ENCODE data around the gene AACS. TPM values are rescaled to one million over a fixed set of nuclear protein-coding genes. Genes with fewer than 3 reads are reported as not detected.
A peak's percentile ranks its signal among the peaks of the same experiment; 100 is the strongest.

The AACS gene
- total RNA-seq, 1 experiment from 2014 or later: 31.3 TPM

GRCh38 chr12:125032466-125033152, 32.6 kb upstream of the AACS start:
- Histone ChIP-seq H3K36me3 (ENCODE audit: control insufficient read depth, insufficient read depth, low read length) (no peaks in the 10 kb centered on the region), H3K27me3 (replicated peaks; ENCODE audit: control insufficient read depth, insufficient read depth, low read length) (no peaks in the 10 kb centered on the region), H3K4me3 (ENCODE audit: low read depth, low read length) (no peak overlapping the region), H3K4me1 (no peaks in the 10 kb centered on the region), H3K9me3 (no peaks in the 10 kb centered on the region)
- Mint-ChIP-seq H3K9me3 (ENCODE audit: unreplicated experiment) (no peaks in the 10 kb centered on the region), H3K27ac (ENCODE audit: unreplicated experiment) (no peak overlapping the region), H3K36me3 (ENCODE audit: insufficient read depth, unreplicated experiment) (no peaks in the 10 kb centered on the region), H3K27me3 (ENCODE audit: insufficient read depth, unreplicated experiment) (no peaks in the 10 kb centered on the region), H3K4me3 (ENCODE audit: unreplicated experiment) (no peak overlapping the region), H3K4me1 (ENCODE audit: low read depth, unreplicated experiment) (no peaks in the 10 kb centered on the region)
- no peak for DNase-seq
- POLR2A ChIA-PET: no interaction called here
- intact Hi-C loops (cut with micrococcal nuclease; ENCODE audit: unreplicated experiment): no loop called here
- CTCF ChIA-PET: no interaction called here
- no TSS peak for BruUV-seq (replicated peaks)
- no peak for TF ChIP-seq CTCF (IDR thresholded peaks at IDR 0.05; ENCODE audit: insufficient read depth in 1 of 2, low read depth in 1 of 2, low read length in 1 of 2, severe bottlenecking in 1 of 2, unreplicated experiment in 1 of 2)

GRCh38 chr12:125033288-125033687, 31.9 kb upstream of the AACS start:
- DNase-seq: no peak
- Mint-ChIP-seq H3K9me3 (ENCODE audit: unreplicated experiment) (no peaks in the 10 kb centered on the region), H3K27me3 (ENCODE audit: insufficient read depth, unreplicated experiment) (no peaks in the 10 kb centered on the region), H3K27ac (ENCODE audit: unreplicated experiment) (no peak overlapping the region), H3K4me1 (ENCODE audit: low read depth, unreplicated experiment) (no peaks in the 10 kb centered on the region), H3K36me3 (ENCODE audit: insufficient read depth, unreplicated experiment) (no peaks in the 10 kb centered on the region), H3K4me3 (ENCODE audit: unreplicated experiment) (no peak overlapping the region)
- no peaks in the 10 kb centered on the region for H3K36me3 ChIP-seq (ENCODE audit: control insufficient read depth, insufficient read depth, low read length)
- no peak overlapping the region for H3K4me3 ChIP-seq (ENCODE audit: low read depth, low read length)
- no TSS peak for BruUV-seq (replicated peaks)
- no peaks in the 10 kb centered on the region for H3K27me3 ChIP-seq (replicated peaks; ENCODE audit: control insufficient read depth, insufficient read depth, low read length)
- ChIA-PET POLR2A (no interaction called here), CTCF (no interaction called here)
- no peaks in the 10 kb centered on the region for H3K9me3 ChIP-seq
- TF ChIP-seq CTCF (IDR thresholded peaks at IDR 0.05; ENCODE audit: insufficient read depth in 1 of 2, low read depth in 1 of 2, low read length in 1 of 2, severe bottlenecking in 1 of 2, unreplicated experiment in 1 of 2): no peak
- H3K4me1 ChIP-seq: no peaks in the 10 kb centered on the region
- intact Hi-C loops (cut with micrococcal nuclease; ENCODE audit: unreplicated experiment): no loop called here

- Mint-ChIP-seq H3K36me3 (ENCODE audit: insufficient read depth, unreplicated experiment) (no peaks in the 10 kb centered on the region), H3K4me1 (ENCODE audit: low read depth, unreplicated experiment) (no peaks in the 10 kb centered on the region), H3K27me3 (ENCODE audit: insufficient read depth, unreplicated experiment) (no peaks in the 10 kb centered on the region), H3K4me3 (ENCODE audit: unreplicated experiment) (no peak overlapping the region), H3K9me3 (ENCODE audit: unreplicated experiment) (no peaks in the 10 kb centered on the region), H3K27ac (ENCODE audit: unreplicated experiment) (no peak overlapping the region)
- Histone ChIP-seq H3K9me3 (no peaks in the 10 kb centered on the region), H3K27me3 (replicated peaks; ENCODE audit: control insufficient read depth, insufficient read depth, low read length) (no peaks in the 10 kb centered on the region), H3K36me3 (ENCODE audit: control insufficient read depth, insufficient read depth, low read length) (no peaks in the 10 kb centered on the region), H3K4me1 (no peaks in the 10 kb centered on the region), H3K4me3 (ENCODE audit: low read depth, low read length) (no peak overlapping the region)
- intact Hi-C loops (cut with micrococcal nuclease; ENCODE audit: unreplicated experiment): loop anchor here (2.0 kb wide), 1 partner anchor 26 kb away; the partner anchor contains the start of gene AACS
- no TSS peak for BruUV-seq (replicated peaks)
- DNase-seq: peak in 1 of 2 experiments; percentile 19
- POLR2A ChIA-PET: no interaction called here
- peak in 1 of 2 experiments; percentile 46 for TF ChIP-seq CTCF (IDR thresholded peaks at IDR 0.05; ENCODE audit: insufficient read depth in 1 of 2, low read depth in 1 of 2, low read length in 1 of 2, severe bottlenecking in 1 of 2, unreplicated experiment in 1 of 2)
- CTCF ChIA-PET: interaction anchor here (0.5 to 1.3 kb wide), 4 partner anchors 10 to 173 kb away, joined by 3 to 12 read pairs (median 4); no protein-coding TSS in a partner anchor
Measured at GRCh38 chr12:125038976-125039625, 26.1 kb upstream of the AACS start.
